GM23338 (cell line): Measurements from ENCODE around the gene GHRL. TPM values are rescaled to one million over a fixed set of nuclear protein-coding genes. Genes with fewer than 3 reads are reported as not detected.

Source experiments
- ATAC-seq: fragments of 200-7000 bp; cut with Tn5 transposase; 3 replicates; pipeline ENCODE4 v1.9.1; 2020
- DNase-seq: peaks from one replicate; pipeline ENCODE4 v3.0.0-alpha.2; 2015; ENCODE audit warnings: low spot score
- H2AFZ ChIP-seq: fragments of 200-600 bp; sonication (generic); 2 replicates; pipeline ENCODE4 v1.8.0; 2016; ENCODE audit warnings: antibody characterized with exemption, mild to moderate bottlenecking, moderate library complexity
- H3F3A ChIP-seq: fragments of 200-600 bp; sonication (generic); replicated peaks from 2 replicates; pipeline ENCODE4 v1.8.0; 2017; ENCODE audit warnings: antibody characterized with exemption, mixed run types, low read depth
- H3K27ac ChIP-seq: fragments of 200-600 bp; sonication (generic); 2 replicates; pipeline ENCODE4 v1.6.1; 2016; ENCODE audit warnings: low read depth
- H3K27me3 ChIP-seq: fragments of 200-600 bp; sonication (generic); 2 replicates; pipeline ENCODE4 v1.8.0; 2016; ENCODE audit warnings: mild to moderate bottlenecking, mixed run types, moderate library complexity; ENCODE audit not compliant: insufficient read depth
- H3K36me3 ChIP-seq: fragments of 200-600 bp; sonication (generic); 2 replicates; pipeline ENCODE4 v1.8.0; 2016; ENCODE audit warnings: mild to moderate bottlenecking; ENCODE audit not compliant: insufficient read depth
- H3K4me1 ChIP-seq: fragments of 200-600 bp; sonication (generic); 2 replicates; pipeline ENCODE4 v1.8.0; 2016; ENCODE audit warnings: mild to moderate bottlenecking, moderate library complexity; ENCODE audit not compliant: insufficient read depth
- H3K4me2 ChIP-seq: fragments of 200-600 bp; sonication (generic); 2 replicates; pipeline ENCODE4 v1.7.1; 2017; ENCODE audit warnings: mixed run types
- H3K4me3 ChIP-seq: fragments of 200-600 bp; sonication (generic); 2 replicates; pipeline ENCODE4 v1.6.1; 2016; ENCODE audit warnings: mixed run types
- H3K79me2 ChIP-seq: fragments of 200-600 bp; sonication (generic); replicated peaks from 2 replicates; pipeline ENCODE4 v1.8.0; 2017; ENCODE audit warnings: mild to moderate bottlenecking; ENCODE audit not compliant: insufficient read depth
- H3K9me2 ChIP-seq: fragments of 200-600 bp; sonication (generic); 2 replicates; pipeline ENCODE4 v1.8.0; 2017; ENCODE audit not compliant: insufficient read depth
- H4K20me1 ChIP-seq: fragments of 200-600 bp; sonication (generic); replicated peaks from 2 replicates; pipeline ENCODE4 v1.8.0; 2017; ENCODE audit warnings: mild to moderate bottlenecking; ENCODE audit not compliant: insufficient read depth
- H3K27ac Mint-ChIP-seq: 2 replicates; pipeline ENCODE4 v1.8.0; 2020; ENCODE audit warnings: inconsistent platforms, mild to moderate bottlenecking, moderate library complexity, mixed read lengths
- H3K27me3 Mint-ChIP-seq: 3 replicates; pipeline ENCODE4 v1.8.0; 2022; ENCODE audit warnings: low read depth, mild to moderate bottlenecking, moderate library complexity, mixed read lengths, inconsistent platforms; ENCODE audit not compliant: insufficient read depth, poor library complexity
- H3K36me3 Mint-ChIP-seq: 3 replicates; pipeline ENCODE4 v1.8.0; 2021; ENCODE audit warnings: low read depth, mild to moderate bottlenecking, inconsistent platforms, moderate library complexity, mixed read lengths
- H3K4me1 Mint-ChIP-seq: 3 replicates; pipeline ENCODE4 v1.8.0; 2020; ENCODE audit warnings: mild to moderate bottlenecking, inconsistent platforms, mixed read lengths
- H3K4me3 Mint-ChIP-seq: 3 replicates; pipeline ENCODE4 v1.8.0; 2021; ENCODE audit warnings: moderate library complexity, mild to moderate bottlenecking, inconsistent platforms, mixed read lengths
- H3K9me3 Mint-ChIP-seq: 3 replicates; pipeline ENCODE4 v1.8.0; 2020; ENCODE audit warnings: moderate library complexity, mild to moderate bottlenecking, inconsistent platforms, mixed read lengths
- CREB1 ChIP-seq: fragments of 250-450 bp; sonication (Bioruptor Pico); IDR thresholded peaks from 2 replicates; pipeline ENCODE4 v1.5.0; 2020; ENCODE audit warnings: low read depth, mild to moderate bottlenecking, moderate library complexity
- CTCF ChIP-seq, 2 experiments: fragments of 200-600 bp in 1 of 2; sonication (generic) in 1 of 2; conservative IDR thresholded peaks; 2 replicates each; pipeline versions ENCODE4 v1.5.1 to v1.6.1; 2016 to 2017; ENCODE audit warnings: antibody characterized with exemption in 2 of 2, low read depth in 2 of 2, mild to moderate bottlenecking in 2 of 2, moderate library complexity in 1 of 2
- ETS1 ChIP-seq: IDR thresholded peaks from 2 replicates; pipeline ENCODE4 v1.6.1; 2016; ENCODE audit warnings: antibody characterized with exemption
- EZH2 ChIP-seq: fragments of 200-600 bp; sonication (generic); IDR thresholded peaks from one replicate; pipeline ENCODE4 v1.8.0; 2017; ENCODE audit warnings: antibody characterized with exemption, mild to moderate bottlenecking, low read depth; ENCODE audit not compliant: unreplicated experiment
- EZH2phosphoT487 ChIP-seq: fragments of 200-600 bp; sonication (generic); IDR thresholded peaks from one replicate; pipeline ENCODE4 v1.8.1; 2018; ENCODE audit warnings: antibody characterized with exemption; ENCODE audit not compliant: unreplicated experiment
- JUNB ChIP-seq: IDR thresholded peaks from one replicate; pipeline ENCODE4 v1.6.1; 2016; ENCODE audit warnings: antibody characterized with exemption; ENCODE audit not compliant: unreplicated experiment
- NANOG ChIP-seq: IDR thresholded peaks from 2 replicates; pipeline ENCODE4 v1.6.1; 2016; ENCODE audit warnings: antibody characterized with exemption, borderline replicate concordance
- POLR2AphosphoS5 ChIP-seq: IDR thresholded peaks from 2 replicates; pipeline ENCODE4 v1.6.1; 2016; ENCODE audit warnings: antibody characterized with exemption, low read depth
- STAT1 ChIP-seq: IDR thresholded peaks from one replicate; pipeline ENCODE4 v1.6.1; 2016; ENCODE audit warnings: antibody characterized with exemption; ENCODE audit not compliant: unreplicated experiment
- ZNF114 ChIP-seq: fragments of 250-450 bp; sonication (Bioruptor Pico); IDR thresholded peaks from 2 replicates; pipeline ENCODE4 v1.5.0; 2020; ENCODE audit warnings: mild to moderate bottlenecking, moderate library complexity
- ZNF331 ChIP-seq: fragments of 250-450 bp; sonication (Bioruptor Pico); IDR thresholded peaks from 2 replicates; pipeline ENCODE4 v1.5.0; 2020; ENCODE audit warnings: low read depth, mild to moderate bottlenecking, moderate library complexity
- polyA plus RNA-seq: library from polyadenylated mRNA; unstranded; fragments of >200 nt; fragmentation: Nextera tagmentation; extraction: Ambion mirVana; gene quantifications from 2 replicates; pipeline ENCODE4 v1.2.1, GENCODE V29; 2016
- total RNA-seq: library from RNA; depleted of rRNA; stranded (reverse); fragments of >200 nt; shearing (Covaris generic); gene quantifications from 2 replicates; pipeline ENCODE4 v1.2.3, GENCODE V29; 2014
- TF ChIP-seq, protein P1 (sequence below): IDR thresholded peaks from one replicate; pipeline ENCODE4 v1.6.1; 2018; ENCODE audit warnings: antibody characterized with exemption; ENCODE audit not compliant: unreplicated experiment

The GHRL gene
- total and polyA plus RNA-seq, 2 experiments from 2014 or later, result 0.78 TPM; not detected in 1

GRCh38 chr3:10268930-10269329 is 23.8 kb downstream of the GHRL start:
- no peaks in the 10 kb centered on the region for H3K27me3 ChIP-seq
- H3K27ac ChIP-seq, result no peak overlapping the region
- peaks cover 80% of the 10 kb centered on the region for H3K79me2 ChIP-seq
- peaks cover 35% of the 10 kb centered on the region for H3K36me3 Mint-ChIP-seq
- peaks cover 4% of the 10 kb centered on the region for H3K4me1 Mint-ChIP-seq
- H3K27me3 Mint-ChIP-seq, result no peaks in the 10 kb centered on the region
- no peaks in the 10 kb centered on the region for H3K9me3 Mint-ChIP-seq
- no peak overlapping the region for H3K4me2 ChIP-seq
- H3K27ac Mint-ChIP-seq, result no peak overlapping the region
- no peaks in the 10 kb centered on the region for H3K4me1 ChIP-seq
- no peak overlapping the region for H3K4me3 ChIP-seq
- no peaks in the 10 kb centered on the region for H3F3A ChIP-seq
- no peak for DNase-seq
- peaks cover 11% of the 10 kb centered on the region; the same call in 1 of the 2 replicates for H4K20me1 ChIP-seq
- ATAC-seq, result no peak
- no peaks in the 10 kb centered on the region for H3K9me2 ChIP-seq
- no peak overlapping the region for H2AFZ ChIP-seq
- H3K36me3 ChIP-seq, result peaks cover 12% of the 10 kb centered on the region; the same call in 1 of the 2 replicates
- no peak overlapping the region for H3K4me3 Mint-ChIP-seq
- TF ChIP-seq CREB1 (CRISPR knock-in tag), result no peak
- no peak for TF ChIP-seq CTCF (conservative IDR thresholded peaks at IDR 0.05; ENCODE audit: low read depth in 2 of 2)
- no peak for TF ChIP-seq ZNF114
- TF ChIP-seq POLR2AphosphoS5, result no peak

GRCh38 chr3:10268116-10268515 is 24.6 kb downstream of the GHRL start:
- Histone ChIP-seq H3K4me1 (no peaks in the 10 kb centered on the region), H2AFZ (no peak overlapping the region), H3K36me3 (peaks cover 12% of the 10 kb centered on the region; the same call in 1 of the 2 replicates), H3F3A (no peaks in the 10 kb centered on the region), H3K79me2 (peaks cover 72% of the 10 kb centered on the region), H3K9me2 (no peaks in the 10 kb centered on the region), H3K4me3 (no peak overlapping the region), H4K20me1 (peaks cover 9% of the 10 kb centered on the region), H3K27ac (no peak overlapping the region), H3K27me3 (no peaks in the 10 kb centered on the region), H3K4me2 (no peak overlapping the region)
- Mint-ChIP-seq H3K36me3 (peaks cover 38% of the 10 kb centered on the region), H3K4me1 (peaks cover 11% of the 10 kb centered on the region), H3K27me3 (no peaks in the 10 kb centered on the region), H3K27ac (no peak overlapping the region), H3K9me3 (no peaks in the 10 kb centered on the region), H3K4me3 (no peak overlapping the region)
- ATAC-seq (no peak), DNase-seq (no peak)
- TF ChIP-seq STAT1 (no peak), ZNF114 (no peak), EZH2phosphoT487 (no peak), EZH2 (no peak), NANOG (no peak), ZNF331 (CRISPR knock-in tag) (no peak), JUNB (no peak), POLR2AphosphoS5 (no peak), ETS1 (no peak), CTCF (conservative IDR thresholded peaks at IDR 0.05; ENCODE audit: low read depth in 2 of 2) (no peak), CREB1 (CRISPR knock-in tag) (no peak)
- TF ChIP-seq, protein P1, sequence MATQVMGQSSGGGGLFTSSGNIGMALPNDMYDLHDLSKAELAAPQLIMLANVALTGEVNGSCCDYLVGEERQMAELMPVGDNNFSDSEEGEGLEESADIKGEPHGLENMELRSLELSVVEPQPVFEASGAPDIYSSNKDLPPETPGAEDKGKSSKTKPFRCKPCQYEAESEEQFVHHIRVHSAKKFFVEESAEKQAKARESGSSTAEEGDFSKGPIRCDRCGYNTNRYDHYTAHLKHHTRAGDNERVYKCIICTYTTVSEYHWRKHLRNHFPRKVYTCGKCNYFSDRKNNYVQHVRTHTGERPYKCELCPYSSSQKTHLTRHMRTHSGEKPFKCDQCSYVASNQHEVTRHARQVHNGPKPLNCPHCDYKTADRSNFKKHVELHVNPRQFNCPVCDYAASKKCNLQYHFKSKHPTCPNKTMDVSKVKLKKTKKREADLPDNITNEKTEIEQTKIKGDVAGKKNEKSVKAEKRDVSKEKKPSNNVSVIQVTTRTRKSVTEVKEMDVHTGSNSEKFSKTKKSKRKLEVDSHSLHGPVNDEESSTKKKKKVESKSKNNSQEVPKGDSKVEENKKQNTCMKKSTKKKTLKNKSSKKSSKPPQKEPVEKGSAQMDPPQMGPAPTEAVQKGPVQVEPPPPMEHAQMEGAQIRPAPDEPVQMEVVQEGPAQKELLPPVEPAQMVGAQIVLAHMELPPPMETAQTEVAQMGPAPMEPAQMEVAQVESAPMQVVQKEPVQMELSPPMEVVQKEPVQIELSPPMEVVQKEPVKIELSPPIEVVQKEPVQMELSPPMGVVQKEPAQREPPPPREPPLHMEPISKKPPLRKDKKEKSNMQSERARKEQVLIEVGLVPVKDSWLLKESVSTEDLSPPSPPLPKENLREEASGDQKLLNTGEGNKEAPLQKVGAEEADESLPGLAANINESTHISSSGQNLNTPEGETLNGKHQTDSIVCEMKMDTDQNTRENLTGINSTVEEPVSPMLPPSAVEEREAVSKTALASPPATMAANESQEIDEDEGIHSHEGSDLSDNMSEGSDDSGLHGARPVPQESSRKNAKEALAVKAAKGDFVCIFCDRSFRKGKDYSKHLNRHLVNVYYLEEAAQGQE, result no peak
